ENCODE results near the gene INPP5K. TPM values are rescaled to one million over a fixed set of nuclear protein-coding genes. Genes with fewer than 3 reads are reported as not detected.
"Not testable (repeated sequence)": the region's sequence is repeated elsewhere in the genome, so short reads cannot be mapped to it uniquely, and the experiment has no call there.

Gene INPP5K
- total and polyA plus RNA-seq, 12 donors = 26.8 to 45.5 (median 34.8) TPM

- ATAC-seq (no peak), DNase-seq (no peak)
- Histone ChIP-seq H3K36me3 (peaks cover 0 to 100% (median 31%) of the 10 kb centered on the region in 9 donors), H3K27ac (no peak overlapping the region), H3K9me3 (no peaks in the 10 kb centered on the region), H3K4me1 (peaks cover 0 to 18% (median 5%) of the 10 kb centered on the region in 9 donors), H3K27me3 (no peaks in the 10 kb centered on the region), H3K4me3 (no peak overlapping the region)
- TF ChIP-seq CTCF (IDR thresholded peaks at IDR 0.05) = no peak
- 46 to 62% methylated on average over 2 of the region's 2 CpGs for WGBS, 2 donors
- intact Hi-C loops (cut with DNase I) = loop anchor here in 2 of 10 donors (10.0 kb wide), 1 partner anchor 255 kb away; the partner anchor contains the start of genes BHLHA9 (in 2 of the 2) and TRARG1 (in 2 of the 2)
These were observed 13.5 kb upstream of the INPP5K start for GRCh38 chr17:1529863-1530262.

DNA sequence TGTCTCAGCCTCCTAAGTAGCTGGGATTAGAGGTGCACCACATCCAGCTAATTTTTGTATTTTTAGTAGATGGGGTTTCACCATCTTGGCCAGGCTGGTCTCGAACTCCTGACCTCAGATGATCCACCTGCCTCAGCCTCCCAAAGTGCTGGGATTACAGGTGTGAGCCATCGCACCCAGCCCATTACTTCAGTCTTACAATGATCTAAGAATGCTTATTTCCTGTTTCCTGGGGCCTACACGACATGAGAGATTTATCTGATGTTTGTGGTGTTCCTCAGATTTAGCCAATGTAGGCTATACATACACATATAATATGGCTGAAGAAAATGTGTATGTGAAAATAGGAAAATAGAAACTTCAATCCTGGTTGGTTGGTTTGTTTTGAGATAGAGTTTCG, 10.5 kb upstream of the INPP5K start:
- H3K27ac ChIP-seq = not testable (repeated sequence)

GRCh38 chr17:1522626-1523025, 6.2 kb upstream of the INPP5K start:
- intact Hi-C loops (cut with DNase I) = loop anchor here in 1 of 10 donors (5.0 kb wide), 1 partner anchor 105 kb away; no protein-coding TSS in a partner anchor
- Histone ChIP-seq H3K9me3 (no peaks in the 10 kb centered on the region), H3K27ac (no peak overlapping the region), H3K4me1 (peaks cover 0 to 12% (median 2%) of the 10 kb centered on the region in 9 donors), H3K27me3 (no peaks in the 10 kb centered on the region), H3K36me3 (peaks cover 0 to 97% (median 21%) of the 10 kb centered on the region in 9 donors), H3K4me3 (no peak overlapping the region)
- no peak for DNase-seq
- WGBS, 2 donors = 94 to 95% methylated on average over 5 of the region's 5 CpGs
- TF ChIP-seq CTCF (IDR thresholded peaks at IDR 0.05) = no peak
- ATAC-seq = no peak

More for the DNA sequence above, 10.5 kb upstream of the INPP5K start:
- H3K4me1 ChIP-seq; ATAC-seq; intact Hi-C loops (cut with DNase I); DNase-seq; H3K27me3 ChIP-seq; H3K9me3 ChIP-seq; H3K4me3 ChIP-seq: not testable (repeated sequence)
- H3K36me3 ChIP-seq = peaks cover 0 to 100% (median 27%) of the 10 kb centered on the region in 9 donors
- WGBS, 2 donors = 75 to 87% methylated on average over 4 of the region's 4 CpGs

GRCh38 chr17:1521086-1521640, 4.8 kb upstream of the INPP5K start:
- ATAC-seq (no peak), DNase-seq (no peak)
- no peak for TF ChIP-seq CTCF (IDR thresholded peaks at IDR 0.05)
- Histone ChIP-seq H3K9me3 (no peaks in the 10 kb centered on the region), H3K27me3 (no peaks in the 10 kb centered on the region), H3K4me3 (no peak overlapping the region), H3K27ac (no peak overlapping the region), H3K4me1 (peaks cover 3 to 18% (median 10%) of the 10 kb centered on the region in 9 donors), H3K36me3 (peaks cover 0 to 83% (median 16%) of the 10 kb centered on the region in 9 donors)
- WGBS, 2 donors = 80 to 81% methylated on average over 10 of the region's 10 CpGs
- intact Hi-C loops (cut with DNase I) = loop anchor here in 1 of 10 donors (5.0 kb wide), 1 partner anchor 104 kb away; no protein-coding TSS in a partner anchor

GRCh38 chr17:1519678-1520077, 3.3 kb upstream of the INPP5K start:
- H3K36me3 ChIP-seq = peaks cover 0 to 68% (median 13%) of the 10 kb centered on the region in 9 donors
- no peak for DNase-seq

More at GRCh38 chr17:1519678-1520077, 3.3 kb upstream of the INPP5K start:
- Histone ChIP-seq H3K9me3 (no peaks in the 10 kb centered on the region), H3K27ac (no peak overlapping the region), H3K4me1 (peaks cover 7 to 28% (median 23%) of the 10 kb centered on the region in 9 donors), H3K27me3 (no peaks in the 10 kb centered on the region), H3K4me3 (no peak overlapping the region)
- ATAC-seq = no peak
- TF ChIP-seq CTCF (IDR thresholded peaks at IDR 0.05) = no peak
- 86 to 94% methylated on average over 7 of the region's 7 CpGs for WGBS, 2 donors
- intact Hi-C loops (cut with DNase I) = loop anchor here in 9 of 10 donors (5.0 to 10.0 kb wide), 10 partner anchors 62 to 262 kb away; partner anchors contain the start of genes CRK (in 4 of the 9), TRARG1 (in 3 of the 9) and BHLHA9 (in 2 of the 9)
